GM21825 (cell line): ENCODE measurements around the gene NTNG2.

ENCODE experiments used
- ATAC-seq: cut with Tn5 transposase; IDR thresholded peaks from one replicate; pipeline ENCODE4 v1.9.1; 2021; ENCODE audit warnings: mild to moderate bottlenecking, moderate library complexity; ENCODE audit not compliant: unreplicated experiment

NTNG2 gene

DNA sequence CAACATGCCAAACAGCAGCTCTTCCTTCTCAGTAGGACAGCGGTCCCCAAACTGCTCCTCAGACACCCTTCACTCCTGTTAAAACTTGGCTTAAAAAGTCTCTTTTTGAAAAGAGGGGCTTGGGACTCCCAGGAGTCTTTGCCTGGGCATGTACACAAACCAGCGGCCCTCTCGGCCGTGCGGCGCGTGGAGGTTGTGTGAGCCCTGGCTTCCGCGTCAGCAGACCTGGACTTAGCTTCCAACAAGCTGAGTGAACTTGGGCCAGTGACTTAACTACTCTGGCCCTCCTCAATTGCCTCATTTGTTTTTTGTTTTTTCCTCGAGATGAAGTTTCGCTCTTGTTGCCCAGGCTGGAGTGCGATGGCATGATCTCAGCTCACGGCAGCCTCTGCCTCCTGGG, 15.3 kb upstream of the NTNG2 start:
- no peak for ATAC-seq

DNA sequence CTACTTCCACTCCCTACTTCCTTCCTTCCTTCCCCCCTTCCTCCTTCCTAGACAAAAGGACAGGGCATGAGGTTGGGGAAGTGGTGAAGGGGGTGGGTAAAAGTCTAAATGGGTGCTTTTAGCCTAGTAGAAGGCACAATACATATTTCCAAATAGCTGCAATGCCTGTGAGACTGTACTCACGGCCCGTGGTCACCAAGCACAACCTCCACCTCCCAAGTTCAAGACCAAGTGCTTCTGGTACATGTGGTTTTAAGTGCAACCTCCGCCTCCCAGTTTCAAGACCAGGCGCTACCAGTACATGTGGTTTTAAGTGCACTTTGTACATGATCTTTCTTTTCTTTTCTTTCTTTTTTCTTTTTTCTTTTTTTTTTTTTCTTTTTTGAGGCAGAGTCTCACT, 14.5 kb upstream of the NTNG2 start:
- ATAC-seq: no peak

DNA sequence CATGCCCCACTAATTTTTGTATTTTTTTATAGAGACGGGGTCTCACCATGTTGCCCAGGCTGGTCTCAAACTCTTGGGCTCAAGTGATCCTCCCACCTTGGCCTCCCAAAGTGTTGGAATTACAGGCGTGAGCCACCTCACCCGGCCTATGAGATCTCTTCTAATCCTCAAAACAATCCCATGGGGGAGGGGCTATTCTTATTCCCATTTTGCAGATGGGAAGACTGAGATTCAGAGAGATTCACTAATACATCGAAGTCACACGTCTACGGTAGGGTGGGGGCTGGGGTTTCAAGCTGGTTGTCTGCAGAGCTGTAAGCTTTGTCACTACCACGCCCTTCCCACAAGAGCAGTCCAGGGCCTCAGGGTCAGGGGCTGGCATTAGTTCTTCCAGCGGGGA, 14.0 kb upstream of the NTNG2 start:
- no peak for ATAC-seq

DNA sequence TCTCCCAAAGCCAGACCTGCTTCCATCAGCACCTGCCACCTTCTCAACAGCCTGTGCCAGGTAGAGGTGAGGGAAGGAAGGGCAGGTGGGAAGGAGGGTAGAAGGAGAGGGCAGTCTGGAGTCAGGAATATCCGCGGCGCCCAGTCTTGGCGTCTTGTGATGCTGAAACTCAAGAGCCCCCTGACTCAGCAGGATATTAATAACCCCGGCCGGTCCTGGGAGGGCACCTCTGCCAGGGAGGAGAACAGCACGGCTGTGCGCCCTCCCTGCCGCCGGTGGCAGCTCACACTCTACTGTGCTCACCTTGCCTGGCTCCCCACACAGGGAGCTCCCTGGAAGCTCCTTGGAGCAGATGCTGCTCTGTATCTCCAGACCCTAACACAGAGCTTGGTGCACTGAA, 11.6 kb upstream of the NTNG2 start:
- no peak for ATAC-seq

DNA sequence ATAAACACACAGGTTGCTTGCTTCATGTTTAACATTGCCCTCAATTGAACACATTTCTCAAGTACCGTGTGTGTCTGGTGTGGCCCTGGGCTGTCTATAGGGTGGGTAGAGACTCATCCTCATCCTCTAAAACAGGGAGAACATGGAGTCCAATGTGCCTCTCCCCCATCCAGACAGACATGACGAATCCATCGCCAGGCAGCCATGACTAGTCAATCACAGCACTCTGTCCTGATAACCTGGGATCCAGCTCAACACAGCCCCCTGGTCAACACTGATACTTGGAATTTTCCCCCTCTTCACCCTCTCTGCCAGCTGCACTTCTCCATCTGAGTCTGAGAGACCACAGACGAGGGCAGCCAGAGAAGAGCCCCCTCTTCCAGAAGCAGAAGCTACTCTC, 10.7 kb upstream of the NTNG2 start:
- no peak for ATAC-seq

DNA sequence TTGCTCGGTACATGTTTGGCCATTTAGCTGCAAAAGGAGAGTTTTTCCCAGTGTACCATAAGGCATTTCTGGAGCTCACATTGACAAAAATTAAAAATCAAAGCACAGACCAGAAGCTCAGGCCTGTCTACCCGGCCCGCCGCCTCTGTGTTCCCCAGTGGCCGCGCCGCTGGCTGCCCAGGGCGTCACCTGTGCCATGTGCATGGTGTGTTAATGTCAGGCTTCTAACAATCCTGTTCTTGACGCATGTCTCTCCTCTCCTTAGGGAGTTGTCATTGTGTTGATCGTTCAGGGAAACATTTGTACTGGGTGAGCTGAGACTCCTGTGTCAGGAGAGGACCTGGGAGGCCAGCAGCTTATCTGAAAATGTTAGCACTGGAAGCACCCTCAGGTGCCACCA, 9.6 kb upstream of the NTNG2 start:
- ATAC-seq: no peak

DNA sequence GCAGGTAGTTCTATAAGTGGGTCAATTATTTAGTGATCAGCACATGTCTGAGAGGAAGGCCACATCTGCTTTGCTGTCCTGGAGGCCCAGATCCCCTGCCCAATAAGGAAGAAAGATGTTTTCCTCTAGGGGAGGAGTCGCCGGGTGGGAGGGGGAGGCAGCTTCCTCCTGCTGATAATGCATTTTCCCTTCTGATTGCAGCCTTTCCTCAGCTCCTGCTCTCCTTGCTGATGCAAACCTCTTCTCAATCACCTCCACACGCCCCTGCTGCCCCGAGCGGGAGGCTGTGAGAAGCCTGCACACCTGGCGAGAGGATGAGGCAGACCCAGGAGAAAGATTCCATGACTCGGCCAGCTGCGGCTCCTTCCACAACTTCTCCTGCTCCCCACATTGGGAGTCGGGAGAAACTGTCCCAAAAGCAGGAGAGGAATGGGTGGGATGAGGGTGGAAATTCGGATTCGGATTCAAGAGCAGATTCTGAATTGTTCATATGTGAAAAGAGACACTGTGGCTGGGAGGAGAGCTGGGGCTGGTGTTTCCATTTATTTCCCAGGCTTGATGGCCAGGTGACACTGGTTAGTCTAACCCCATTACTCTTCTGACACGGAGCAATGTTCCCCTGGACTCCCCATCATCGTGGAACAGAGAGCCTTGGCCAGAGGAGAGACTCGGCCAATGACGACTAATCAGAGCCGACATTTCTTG, 6.8 kb upstream of the NTNG2 start:
- no peak for ATAC-seq

DNA sequence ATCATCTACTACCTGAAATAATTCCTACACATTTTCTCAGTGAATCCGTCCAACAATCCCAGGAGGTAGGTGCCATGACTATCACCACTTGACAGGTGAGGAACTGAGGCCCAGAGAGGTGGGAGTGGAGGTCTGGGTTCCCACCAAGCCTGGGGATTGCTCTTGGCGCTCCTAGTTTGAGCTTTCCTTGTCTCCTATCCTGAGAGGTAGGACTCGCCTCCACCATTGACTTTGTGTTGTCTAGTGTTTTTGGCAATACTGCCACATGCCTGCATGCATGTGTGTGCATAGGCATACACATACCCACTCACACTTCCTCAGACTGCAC, 6.3 kb upstream of the NTNG2 start:
- ATAC-seq: no peak

DNA sequence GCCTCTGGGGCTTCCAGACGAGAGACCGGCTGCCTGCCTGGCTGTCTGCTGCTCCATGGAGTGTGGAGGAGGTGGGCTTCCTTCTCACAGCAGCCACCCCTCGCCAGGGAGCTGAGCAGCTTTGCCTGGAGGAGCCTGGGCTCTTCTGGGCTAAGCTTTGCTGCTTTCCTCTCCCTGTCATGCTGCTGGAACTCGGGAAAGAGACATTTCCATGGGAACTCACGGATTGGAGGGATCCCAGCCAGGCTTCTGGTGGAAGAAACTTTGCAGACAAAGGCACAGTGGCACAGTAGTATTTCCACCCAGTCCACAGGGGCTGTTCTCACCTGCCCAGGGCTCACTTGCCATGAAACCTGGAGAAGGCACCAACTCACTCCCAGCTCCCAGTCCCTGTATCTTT, 5.6 kb upstream of the NTNG2 start:
- no peak for ATAC-seq

DNA sequence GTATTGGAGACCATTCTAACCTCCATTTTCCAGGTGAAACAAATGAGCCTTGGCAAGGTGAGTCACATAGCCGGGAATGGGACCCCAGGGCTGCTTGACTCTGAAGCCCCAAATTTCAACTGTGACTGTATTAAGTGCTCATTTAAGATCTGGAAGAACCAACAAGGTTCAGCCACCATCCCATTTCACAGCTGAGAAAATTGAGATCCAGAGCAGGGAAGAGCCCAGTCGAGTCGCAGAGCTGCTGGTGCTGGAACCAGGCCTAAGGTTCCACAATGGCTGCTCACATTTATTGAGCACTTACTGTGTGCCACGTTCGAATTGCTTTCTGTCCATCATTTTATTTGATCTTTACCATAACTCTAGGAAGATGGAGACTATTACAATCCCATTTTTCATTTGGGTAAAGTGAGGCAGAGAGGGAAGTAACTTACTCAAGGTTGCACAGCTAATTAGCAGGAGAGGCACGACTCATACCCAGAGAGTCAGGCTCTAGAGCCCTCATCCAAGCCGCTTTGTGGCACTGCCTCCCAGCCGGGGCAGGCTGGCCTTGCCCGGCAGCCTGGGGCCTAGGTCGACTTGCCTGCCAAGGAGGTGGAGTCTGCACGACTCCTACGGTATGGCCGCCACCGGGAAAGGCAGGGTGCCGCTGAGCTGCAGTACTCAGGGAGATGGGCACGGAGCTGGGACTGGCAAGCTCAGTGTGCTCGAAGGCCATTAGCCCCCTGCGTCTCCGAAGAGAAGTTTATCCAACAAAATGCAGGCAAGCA, 4.3 kb upstream of the NTNG2 start:
- no peak for ATAC-seq

DNA sequence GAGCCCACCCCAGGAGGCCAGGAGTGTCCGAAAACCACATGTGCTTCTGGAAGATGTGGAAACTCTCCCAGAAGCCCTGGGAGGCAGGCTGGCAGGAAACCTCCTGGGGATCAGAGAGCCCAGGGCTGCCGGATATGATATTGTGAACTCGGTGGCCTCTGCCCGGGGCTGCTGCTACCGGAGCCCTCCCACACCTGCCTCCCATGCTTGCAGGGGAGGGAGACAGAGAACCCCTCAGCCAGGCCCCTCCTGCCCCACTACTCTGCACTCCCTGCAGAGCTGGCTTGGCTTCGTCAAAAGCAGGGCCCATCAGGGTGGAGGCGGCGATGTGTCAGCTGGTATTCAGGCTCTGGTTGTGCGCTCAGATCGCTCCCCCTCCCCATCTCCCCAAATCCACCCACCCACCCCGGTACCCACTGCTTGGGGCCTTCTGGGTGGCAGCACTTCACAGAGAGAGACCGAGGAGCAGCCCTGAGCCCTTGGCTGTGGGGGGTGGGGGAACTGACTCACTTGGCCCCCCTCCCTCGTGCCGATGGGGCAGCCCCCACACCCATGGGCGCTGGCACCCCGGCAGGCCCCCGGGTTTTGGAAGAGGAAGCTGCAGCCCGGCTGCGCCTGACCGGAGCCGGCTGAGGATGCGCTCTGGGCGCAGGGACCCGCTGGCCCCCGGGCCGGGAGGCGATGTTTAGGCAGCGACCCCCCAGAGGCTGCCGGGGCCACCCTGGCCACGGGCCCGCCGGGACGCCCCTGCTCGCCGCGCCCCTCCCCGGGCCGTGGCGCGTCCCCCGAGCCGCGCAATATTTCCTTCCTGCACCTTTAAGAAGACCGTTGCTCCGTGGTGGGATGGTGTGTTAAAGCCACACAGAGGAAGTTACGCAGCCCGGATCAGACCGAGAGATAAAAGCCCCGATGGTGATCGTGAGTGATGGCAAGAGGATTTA, 786 bp upstream of the NTNG2 start:
- ATAC-seq: no peak

DNA sequence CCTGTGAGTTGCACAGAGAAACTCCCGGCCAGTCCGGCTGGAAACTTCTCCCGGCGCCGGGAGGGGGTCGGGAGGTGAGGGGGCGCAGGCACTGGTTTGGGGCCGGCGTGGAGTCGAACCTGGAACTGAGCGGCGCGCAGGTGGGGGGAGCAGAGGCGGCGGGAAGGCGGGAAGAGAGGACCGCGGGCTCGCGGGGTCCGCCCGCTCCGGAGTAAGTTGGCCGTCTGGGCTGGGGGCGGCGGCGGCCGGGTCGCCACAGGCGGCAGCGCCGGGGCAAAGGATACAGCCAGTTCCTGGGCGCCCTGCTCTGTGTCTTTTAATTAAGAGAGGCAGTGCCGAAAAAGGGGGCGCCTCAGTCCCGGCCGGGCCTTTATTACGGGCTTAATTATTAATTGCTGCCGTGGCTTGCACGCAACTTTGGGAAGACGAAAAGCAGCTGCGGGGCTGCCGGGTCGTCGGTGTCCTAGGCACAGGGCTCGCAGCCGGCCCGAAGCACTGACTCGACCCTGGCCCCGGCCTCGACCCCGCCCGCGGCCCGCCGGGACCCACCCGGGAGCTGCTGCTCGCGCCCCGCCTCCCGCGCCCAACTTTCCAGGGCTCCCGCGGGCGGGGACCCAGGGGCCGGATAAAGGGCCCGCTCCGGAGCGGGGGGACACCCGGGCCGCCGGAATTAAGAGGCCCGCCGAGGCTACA, 1.1 kb downstream of the NTNG2 start:
- ATAC-seq: no peak

DNA sequence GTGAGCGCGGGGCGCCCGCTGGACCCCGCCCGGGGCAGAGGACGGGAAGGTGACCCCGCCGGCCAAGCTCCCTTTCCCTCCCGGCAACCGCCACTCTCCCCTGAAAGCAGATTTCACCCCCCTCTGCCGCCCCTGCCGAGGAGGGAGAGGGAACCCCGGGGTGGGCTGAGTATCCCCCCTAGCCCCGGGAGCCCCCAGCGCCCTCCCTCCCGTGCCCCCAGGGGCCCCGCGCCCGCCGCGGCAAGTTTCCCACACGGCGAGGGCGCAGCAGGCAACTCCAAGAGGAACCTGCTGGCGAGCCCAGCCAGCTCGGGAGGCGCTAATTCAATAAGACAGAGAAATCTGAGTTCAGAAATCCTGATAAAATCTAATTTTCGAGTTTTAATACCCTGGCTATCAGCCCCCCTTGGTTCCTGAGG, 1.6 kb downstream of the NTNG2 start:
- no peak for ATAC-seq

DNA sequence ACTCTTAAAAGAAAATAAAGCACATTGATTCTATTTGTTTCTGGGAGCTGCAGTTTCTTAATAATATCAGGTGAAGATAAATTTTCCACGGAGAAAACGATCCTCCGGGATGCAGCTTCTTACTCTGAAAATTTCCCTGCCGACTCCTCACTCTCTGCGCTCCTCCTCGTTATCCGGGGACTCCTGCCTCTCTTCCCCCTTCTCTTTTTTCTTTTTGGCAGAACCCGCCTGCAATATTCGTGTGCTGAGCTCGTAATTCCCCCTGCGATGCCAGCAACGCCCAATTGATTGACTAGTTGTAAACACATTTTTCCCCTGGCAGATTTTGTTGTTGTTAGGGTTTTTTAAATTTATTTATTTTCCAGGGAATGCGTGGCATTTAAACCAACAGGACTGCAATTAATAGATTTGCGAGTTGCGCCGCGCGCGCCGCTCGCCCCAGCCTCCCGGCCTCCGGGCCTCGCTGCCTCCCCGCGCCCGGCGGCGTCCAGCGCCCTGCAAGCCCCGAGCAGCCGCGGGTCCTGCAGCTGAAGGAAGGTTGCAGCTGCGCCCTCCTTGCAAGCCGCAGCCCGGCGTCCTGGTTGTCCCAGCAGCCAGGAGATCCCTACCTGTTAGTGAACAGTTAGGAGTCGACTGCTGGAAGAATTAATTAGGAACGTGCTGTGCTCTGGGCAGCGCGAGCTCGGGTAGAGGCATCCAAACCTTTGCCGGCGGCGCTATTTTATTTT, 2.2 kb downstream of the NTNG2 start:
- ATAC-seq: no peak

DNA sequence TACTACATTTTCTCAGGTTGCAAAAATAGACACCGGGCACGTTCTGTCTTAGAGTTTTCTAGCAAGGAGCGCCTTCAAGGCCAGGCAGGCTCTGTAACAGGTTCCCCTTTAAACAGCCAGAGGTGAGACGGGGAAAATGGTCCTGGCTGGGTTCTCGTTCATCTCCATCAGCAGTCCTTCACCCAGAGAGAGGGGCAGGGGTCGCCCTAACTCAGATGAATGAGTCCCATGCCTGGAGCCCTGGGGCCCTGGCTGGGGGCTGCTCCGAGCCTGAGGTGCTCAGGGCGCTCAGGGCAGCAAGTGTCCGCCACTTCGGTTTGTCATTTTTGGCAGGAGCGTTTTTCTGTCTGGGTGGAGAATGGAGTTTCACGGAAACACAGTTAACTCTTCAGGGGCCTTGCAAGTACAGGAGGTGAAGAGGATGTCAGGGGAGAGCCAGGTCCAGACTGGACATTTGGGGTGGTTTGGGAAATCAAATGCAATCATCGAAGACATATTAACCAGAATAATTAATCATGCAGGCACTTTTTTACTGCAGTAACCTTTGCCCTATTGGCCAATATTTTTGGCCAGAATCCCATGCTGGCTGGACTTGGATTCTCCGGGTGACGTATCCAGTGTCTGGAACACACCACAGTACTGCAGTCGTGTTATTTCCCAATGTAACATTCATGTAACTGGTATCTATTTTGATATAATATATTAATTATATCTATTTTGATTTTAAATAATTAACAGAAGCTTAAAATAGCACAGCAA, 2.9 kb downstream of the NTNG2 start:
- no peak for ATAC-seq

DNA sequence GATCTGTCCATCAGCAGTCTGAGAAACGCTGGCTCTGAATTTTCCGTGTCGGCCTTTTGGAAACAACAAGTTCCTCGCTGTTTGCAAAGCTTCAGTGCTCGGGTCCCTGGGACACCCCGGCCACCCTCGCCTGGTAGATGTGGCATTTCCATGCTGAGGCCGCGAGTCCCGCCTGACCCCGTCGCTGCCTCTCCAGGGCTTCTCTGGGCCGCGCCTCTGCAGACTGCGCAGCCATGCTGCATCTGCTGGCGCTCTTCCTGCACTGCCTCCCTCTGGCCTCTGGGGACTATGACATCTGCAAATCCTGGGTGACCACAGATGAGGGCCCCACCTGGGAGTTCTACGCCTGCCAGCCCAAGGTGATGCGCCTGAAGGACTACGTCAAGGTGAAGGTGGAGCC, 4.7 kb downstream of the NTNG2 start:
- no peak for ATAC-seq

DNA sequence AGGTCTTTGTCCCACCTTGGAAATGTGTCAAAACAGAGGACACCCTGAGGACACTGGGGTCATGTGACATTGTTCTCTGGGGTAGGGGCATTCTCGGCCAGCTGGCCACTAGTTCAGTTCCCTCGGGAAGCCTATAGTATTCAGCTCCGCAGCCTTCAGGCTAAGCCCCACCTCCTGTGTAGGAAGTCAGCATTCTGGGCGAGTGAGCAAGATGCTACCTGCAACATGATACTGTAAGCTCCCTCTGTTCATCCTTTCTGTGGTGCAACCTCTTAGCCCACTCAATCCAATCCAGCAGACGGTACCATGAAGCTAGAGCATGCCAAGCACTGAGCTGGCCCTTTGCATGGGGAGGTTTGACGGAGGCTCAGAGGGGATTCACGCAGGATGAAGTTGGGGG, 5.3 kb downstream of the NTNG2 start:
- no peak for ATAC-seq

DNA sequence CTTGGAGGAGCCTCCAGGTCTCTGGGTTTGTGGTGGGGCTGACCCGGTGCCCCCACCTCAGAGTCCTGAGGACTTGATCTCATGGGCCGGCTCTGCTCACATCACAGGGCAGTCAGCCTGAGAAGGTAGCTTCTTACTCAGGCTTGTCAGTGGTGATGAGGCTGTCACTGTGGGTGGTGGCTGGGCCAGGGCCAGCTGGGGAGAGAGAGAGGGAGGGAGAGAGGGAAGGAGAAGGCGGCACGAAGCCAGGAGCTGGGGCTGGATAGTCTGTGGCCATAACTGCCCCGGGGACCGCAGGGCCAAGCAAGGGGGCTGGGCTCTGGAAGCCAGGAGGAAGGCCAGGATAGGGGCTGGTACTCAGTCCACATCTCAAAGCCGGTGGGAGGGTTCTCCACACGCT, 6.5 kb downstream of the NTNG2 start:
- no peak for ATAC-seq

DNA sequence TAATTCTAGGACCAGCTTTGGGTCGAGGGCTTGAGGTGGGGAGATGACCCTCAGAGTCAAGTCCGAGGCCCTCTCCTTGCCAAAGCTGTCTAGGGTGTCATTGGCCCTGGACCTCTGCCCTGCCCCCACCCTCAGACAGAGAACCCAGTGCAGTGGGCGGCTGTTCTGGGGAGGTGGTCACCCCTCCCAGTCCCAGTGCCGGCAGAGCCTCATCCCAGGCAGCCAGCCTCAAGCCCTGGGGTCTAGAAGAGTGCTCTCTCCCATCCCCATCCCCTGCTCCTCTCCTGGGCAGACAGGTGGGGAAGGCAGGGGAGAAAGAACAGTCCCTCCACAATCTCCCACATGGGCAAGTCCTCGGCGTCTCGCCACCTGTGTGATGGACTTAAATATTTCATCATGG, 7.0 kb downstream of the NTNG2 start:
- ATAC-seq: no peak
